Upper lobe of left lung (tissue), 6 donors: ENCODE data around the gene NCAPD2. TPM values are rescaled to one million over a fixed set of nuclear protein-coding genes. Genes with fewer than 3 reads are reported as not detected.

Experiments
- ATAC-seq, 2 donors: fragments of 200-7000 bp; cut with Tn5 transposase; one replicate each; pipeline ENCODE4 v1.9.1; 2022; ENCODE audit warnings: mild to moderate bottlenecking in 2 of 2, moderate library complexity in 2 of 2; ENCODE audit not compliant: low FRiP score in 2 of 2
- DNase-seq, 2 donors: peaks; one replicate each; pipeline ENCODE4 v3.0.0-alpha.2; 2019 to 2020
- H3K27ac ChIP-seq, 4 donors: fragments of 200-600 bp; sonication (generic); one replicate each; pipeline ENCODE4 v1.5.1; 2016 to 2019
- H3K27me3 ChIP-seq, 4 donors: fragments of 200-600 bp; sonication (generic); one replicate each; pipeline ENCODE4 v1.5.1; 2017 to 2019
- H3K36me3 ChIP-seq, 4 donors: fragments of 200-600 bp; sonication (generic); one replicate each; pipeline ENCODE4 v1.5.1; 2016 to 2019
- H3K4me1 ChIP-seq, 4 donors: fragments of 200-600 bp; sonication (generic); one replicate each; pipeline ENCODE4 v1.5.1; 2018 to 2019
- H3K4me3 ChIP-seq, 4 donors: fragments of 200-600 bp; sonication (generic); one replicate each; pipeline ENCODE4 v1.5.1; 2017 to 2019; ENCODE audit warnings: mild to moderate bottlenecking in 2 of 4, moderate library complexity in 1 of 4
- H3K9me3 ChIP-seq, 4 donors: fragments of 200-600 bp; sonication (generic); one replicate each; pipeline ENCODE4 v1.5.1; 2018 to 2019
- CTCF ChIP-seq, 6 experiments: fragments of 450-650 bp in 4 of 6; fragments of 200-600 bp in 2 of 6; sonication (generic) in 2 of 6; IDR thresholded peaks; one replicate each; pipeline ENCODE4 v1.5.1; 2016 to 2019; ENCODE audit warnings: antibody characterized with exemption in 6 of 6
- EP300 ChIP-seq, 4 donors: sonication (generic); formaldehyde crosslinking; IDR thresholded peaks; one replicate each; pipeline ENCODE4 v1.5.1; 2017; ENCODE audit warnings: antibody characterized with exemption in 4 of 4, control low read depth in 2 of 4
- POLR2A ChIP-seq, 4 donors: fragments of 450-650 bp; IDR thresholded peaks; one replicate each; pipeline ENCODE4 v1.5.1; 2016 to 2017; ENCODE audit warnings: antibody characterized with exemption in 4 of 4, mild to moderate bottlenecking in 2 of 4
- POLR2AphosphoS5 ChIP-seq, 2 donors: sonication (generic); formaldehyde crosslinking; IDR thresholded peaks; one replicate each; pipeline ENCODE4 v1.5.1; 2017; ENCODE audit warnings: antibody characterized with exemption in 2 of 2
- WGBS, 2 donors: methylation state at CpG; one replicate each; pipeline ENCODE4 v1.1.5; 2017 to 2018; 5-methylcytosine and 5-hydroxymethylcytosine counted together
- total RNA-seq, 6 donors: library from RNA; depleted of rRNA in 4 of 6; stranded (reverse); fragments of >200 nt in 4 of 6; gene quantifications; one replicate each; pipeline versions ENCODE4 v1.1.0 to v1.2.1, GENCODE V29; 2016 to 2021
- donor health status: DM: no; HTN: no; CAD: no; lungs with moderate emphysema.
- donor health status: DM: no; HTN: yes; CAD: no; lungs with severe emphysema.

The NCAPD2 gene
- total RNA-seq, 6 donors from 2014 or later, result 15.4 to 43.0 (median 25.5) TPM

- Histone ChIP-seq H3K4me1 (peaks cover 13 to 42% (median 20%) of the 10 kb centered on the region in 4 donors), H3K9me3 (no peaks in the 10 kb centered on the region), H3K36me3 (peaks cover 0 to 22% (median 9%) of the 10 kb centered on the region in 4 donors), H3K4me3 (peak overlapping the region in 2 of 4 donors; percentile 67 to 76), H3K27ac (peak overlapping the region in 1 of 4 donors; percentile 88), H3K27me3 (no peaks in the 10 kb centered on the region)
- no peak for ATAC-seq
- TF ChIP-seq POLR2AphosphoS5 (IDR thresholded peaks at IDR 0.05) (no peak), EP300 (IDR thresholded peaks at IDR 0.05) (no peak), CTCF (IDR thresholded peaks at IDR 0.05) (no peak), POLR2A (IDR thresholded peaks at IDR 0.05) (no peak)
- WGBS, 2 donors, result 64 to 72% methylated on average over 6 of the region's 6 CpGs
- DNase-seq, result no peak
These were observed 24.8 kb upstream of the NCAPD2 start for GRCh38 chr12:6469092-6469491.

GRCh38 chr12:6469609-6470374 lies 24.1 kb upstream of the NCAPD2 start:
- TF ChIP-seq EP300 (IDR thresholded peaks at IDR 0.05) (no peak), POLR2A (IDR thresholded peaks at IDR 0.05) (no peak), POLR2AphosphoS5 (IDR thresholded peaks at IDR 0.05) (no peak), CTCF (IDR thresholded peaks at IDR 0.05) (no peak)
- Histone ChIP-seq H3K36me3 (peaks cover 0 to 15% (median 3%) of the 10 kb centered on the region in 4 donors), H3K4me1 (peaks cover 13 to 36% (median 20%) of the 10 kb centered on the region in 4 donors), H3K9me3 (no peaks in the 10 kb centered on the region), H3K27me3 (no peaks in the 10 kb centered on the region), H3K4me3 (peak overlapping the region; percentile 48 to 76 (median 58)), H3K27ac (peak overlapping the region; percentile 77 to 95 (median 90))
- ATAC-seq, result no peak
- 32 to 54% methylated on average over 7 to 12 of the region's 16 CpGs for WGBS, 2 donors
- no peak for DNase-seq

GRCh38 chr12:6470375-6471163 lies 23.3 kb upstream of the NCAPD2 start, which contains the start of gene VAMP1:
VAMP1 (minus strand) TSS chr12:6470677; CDS start chr12:6470531, 146 bp downstream.
- Histone ChIP-seq H3K4me3 (peak within 1 kb of the TSS; percentile 48 to 76 (median 58)), H3K4me1 (peaks cover 13 to 35% (median 20%) of the 10 kb centered on the region in 4 donors), H3K27ac (peak within 1 kb of the TSS; percentile 77 to 95 (median 90)), H3K36me3 (peaks cover 0 to 10% (median 1%) of the 10 kb centered on the region in 4 donors), H3K27me3 (no peaks in the 10 kb centered on the region), H3K9me3 (no peaks in the 10 kb centered on the region)
- WGBS, 2 donors, result 0 to 1% methylated on average over 2 to 42 of the region's 69 CpGs
- ATAC-seq, result peak; percentile 98 to 99
- peak; percentile 97 to 100 for TF ChIP-seq POLR2AphosphoS5 (IDR thresholded peaks at IDR 0.05)
- TF ChIP-seq EP300 (IDR thresholded peaks at IDR 0.05), result peak in 1 of 4 donors; percentile 37
- peak in 4 of 6 experiments; percentile 26 to 53 (median 40) for TF ChIP-seq CTCF (IDR thresholded peaks at IDR 0.05)
- TF ChIP-seq POLR2A (IDR thresholded peaks at IDR 0.05), result peak; percentile 82 to 100 (median 98)
- peak; percentile 97 to 99 for DNase-seq

- 71 to 92% methylated on average over 1 of the region's 1 CpG for WGBS, 2 donors
- Histone ChIP-seq H3K27me3 (no peaks in the 10 kb centered on the region), H3K4me3 (no peak overlapping the region), H3K9me3 (no peaks in the 10 kb centered on the region), H3K36me3 (no peaks in the 10 kb centered on the region), H3K4me1 (peaks cover 13 to 32% (median 20%) of the 10 kb centered on the region in 4 donors), H3K27ac (no peak overlapping the region)
- ATAC-seq (no peak), DNase-seq (no peak)
- TF ChIP-seq EP300 (IDR thresholded peaks at IDR 0.05) (no peak), POLR2A (IDR thresholded peaks at IDR 0.05) (no peak), POLR2AphosphoS5 (IDR thresholded peaks at IDR 0.05) (no peak), CTCF (IDR thresholded peaks at IDR 0.05) (no peak)
These were observed 21.9 kb upstream of the NCAPD2 start for GRCh38 chr12:6471989-6472360.
